HG02759 (cell line): ENCODE results near the gene USP25.

Experiments
- ATAC-seq: cut with Tn5 transposase; IDR thresholded peaks from one replicate; pipeline ENCODE4 v1.9.1; 2021; ENCODE audit warnings: mild to moderate bottlenecking, moderate library complexity; ENCODE audit not compliant: unreplicated experiment

USP25 gene

DNA sequence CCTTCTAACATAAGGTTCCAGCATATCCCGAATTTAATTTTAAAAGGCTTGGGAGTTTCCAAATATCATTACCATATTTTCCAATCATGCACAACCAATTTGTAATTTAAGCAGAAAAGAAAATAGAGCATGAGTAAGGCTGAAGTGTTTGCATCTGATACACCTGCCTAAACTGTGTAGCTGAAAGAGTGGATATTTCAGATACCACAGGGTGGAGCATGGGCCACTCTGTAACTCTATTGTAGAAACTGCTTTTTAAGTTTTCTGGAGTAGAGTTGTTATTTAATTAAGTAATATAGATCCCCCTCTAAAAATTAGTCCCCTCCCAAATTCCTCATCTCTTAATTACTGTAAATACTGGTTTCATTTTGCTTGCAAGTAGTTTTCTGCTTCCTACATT, 199.8 kb downstream of the USP25 start:
- ATAC-seq, result no peak
